ENCODE results near the gene ADAMTSL3. TPM values are rescaled to one million over a fixed set of nuclear protein-coding genes. Genes with fewer than 3 reads are reported as not detected.

Gene ADAMTSL3
- total and polyA plus RNA-seq, 4 donors, result 3.5 to 19.0 (median 8.0) TPM

DNA sequence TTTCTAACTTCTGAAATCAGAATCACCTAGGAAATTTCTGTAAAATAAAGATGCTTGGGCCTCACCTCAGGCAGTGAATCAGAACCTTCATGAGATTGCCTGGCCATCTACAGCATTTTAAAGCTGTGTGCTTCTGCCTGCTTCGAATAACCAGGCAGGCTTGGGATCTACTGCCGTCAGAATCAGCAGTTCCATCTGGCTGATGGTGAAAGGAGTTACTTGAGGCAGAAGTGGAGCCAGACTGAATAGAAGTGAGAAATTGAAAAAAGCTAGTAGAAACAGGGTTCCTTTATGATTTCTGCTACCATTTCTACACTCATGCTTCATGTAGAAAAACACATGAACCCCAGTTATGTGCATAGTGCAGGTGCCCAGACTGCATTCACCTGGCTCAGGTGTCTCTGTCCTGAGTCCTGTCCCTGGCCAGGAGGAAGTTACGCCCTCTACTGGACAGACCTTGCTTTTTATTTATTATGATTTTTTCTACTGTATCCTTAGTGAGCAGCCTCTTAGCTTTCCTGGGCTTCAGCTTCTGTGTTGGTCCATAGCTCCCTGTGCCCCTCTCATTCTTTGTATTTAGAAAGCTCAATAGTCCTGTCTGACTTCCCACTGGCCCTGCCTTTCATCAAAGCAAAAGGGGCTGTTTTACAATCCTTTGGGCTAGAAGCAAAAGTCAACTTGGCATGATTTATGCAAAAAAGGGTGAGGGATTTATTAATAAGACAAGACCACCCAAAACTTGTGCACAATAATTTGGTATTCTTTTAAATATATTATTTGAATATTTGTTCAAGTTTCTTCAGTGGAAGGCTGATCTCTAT is 380.9 kb downstream of the ADAMTSL3 start:
- Histone ChIP-seq H3K36me3 (ENCODE audit: control insufficient read depth in 4 of 4, insufficient read depth in 3 of 4, low read depth in 1 of 4, low read length in 3 of 4) (peaks cover 0 to 10% (median 8%) of the 10 kb centered on the region in 4 donors), H3K9me3 (ENCODE audit: control insufficient read depth in 4 of 4, low read length in 3 of 4) (no peaks in the 10 kb centered on the region), H3K4me3 (ENCODE audit: low read depth in 1 of 3, low read length in 3 of 3) (no peak overlapping the region), H3K9ac (ENCODE audit: low read depth in 1 of 2, low read length in 2 of 2) (no peak overlapping the region), H3K27ac (ENCODE audit: low read depth in 1 of 2, low read length in 2 of 2) (no peak overlapping the region), H3K27me3 (ENCODE audit: control insufficient read depth in 4 of 4, insufficient read depth in 4 of 4, low read length in 3 of 4) (no peaks in the 10 kb centered on the region), H3K4me1 (ENCODE audit: control insufficient read depth in 4 of 4, insufficient read depth in 4 of 4, low read length in 3 of 4) (no peaks in the 10 kb centered on the region)
- 69% methylated on average over 3 of the region's 3 CpGs for whole genome bisulfite sequencing
- no peak for DNase-seq (ENCODE audit: low spot score)
- no peak for TF ChIP-seq FOXA2 (IDR thresholded peaks at IDR 0.05)
- TF ChIP-seq, protein P1, sequence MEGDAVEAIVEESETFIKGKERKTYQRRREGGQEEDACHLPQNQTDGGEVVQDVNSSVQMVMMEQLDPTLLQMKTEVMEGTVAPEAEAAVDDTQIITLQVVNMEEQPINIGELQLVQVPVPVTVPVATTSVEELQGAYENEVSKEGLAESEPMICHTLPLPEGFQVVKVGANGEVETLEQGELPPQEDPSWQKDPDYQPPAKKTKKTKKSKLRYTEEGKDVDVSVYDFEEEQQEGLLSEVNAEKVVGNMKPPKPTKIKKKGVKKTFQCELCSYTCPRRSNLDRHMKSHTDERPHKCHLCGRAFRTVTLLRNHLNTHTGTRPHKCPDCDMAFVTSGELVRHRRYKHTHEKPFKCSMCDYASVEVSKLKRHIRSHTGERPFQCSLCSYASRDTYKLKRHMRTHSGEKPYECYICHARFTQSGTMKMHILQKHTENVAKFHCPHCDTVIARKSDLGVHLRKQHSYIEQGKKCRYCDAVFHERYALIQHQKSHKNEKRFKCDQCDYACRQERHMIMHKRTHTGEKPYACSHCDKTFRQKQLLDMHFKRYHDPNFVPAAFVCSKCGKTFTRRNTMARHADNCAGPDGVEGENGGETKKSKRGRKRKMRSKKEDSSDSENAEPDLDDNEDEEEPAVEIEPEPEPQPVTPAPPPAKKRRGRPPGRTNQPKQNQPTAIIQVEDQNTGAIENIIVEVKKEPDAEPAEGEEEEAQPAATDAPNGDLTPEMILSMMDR (IDR thresholded peaks at IDR 0.05; ENCODE audit: low read depth, low read length, missing input control), result peak; percentile 37
- no peak for TF ChIP-seq HNF4G (IDR thresholded peaks at IDR 0.05)
- TF ChIP-seq GABPA (IDR thresholded peaks at IDR 0.05 in 1 of 2, conservative IDR thresholded peaks at IDR 0.05 in 1 of 2), result no peak
- TF ChIP-seq SP1 (IDR thresholded peaks at IDR 0.05), result no peak
- no peak for TF ChIP-seq EGR1 (IDR thresholded peaks at IDR 0.05; ENCODE audit: low read depth in 2 of 2)
- TF ChIP-seq MAX (IDR thresholded peaks at IDR 0.05), result no peak
- TF ChIP-seq JUND (IDR thresholded peaks at IDR 0.05), result no peak
- TF ChIP-seq RAD21 (IDR thresholded peaks at IDR 0.05), result peak in 1 of 2 donors; percentile 67
- TF ChIP-seq, protein P2, sequence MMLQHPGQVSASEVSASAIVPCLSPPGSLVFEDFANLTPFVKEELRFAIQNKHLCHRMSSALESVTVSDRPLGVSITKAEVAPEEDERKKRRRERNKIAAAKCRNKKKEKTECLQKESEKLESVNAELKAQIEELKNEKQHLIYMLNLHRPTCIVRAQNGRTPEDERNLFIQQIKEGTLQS (IDR thresholded peaks at IDR 0.05), result no peak
- no peak for TF ChIP-seq YY1 (IDR thresholded peaks at IDR 0.05)
- TF ChIP-seq, protein P3, sequence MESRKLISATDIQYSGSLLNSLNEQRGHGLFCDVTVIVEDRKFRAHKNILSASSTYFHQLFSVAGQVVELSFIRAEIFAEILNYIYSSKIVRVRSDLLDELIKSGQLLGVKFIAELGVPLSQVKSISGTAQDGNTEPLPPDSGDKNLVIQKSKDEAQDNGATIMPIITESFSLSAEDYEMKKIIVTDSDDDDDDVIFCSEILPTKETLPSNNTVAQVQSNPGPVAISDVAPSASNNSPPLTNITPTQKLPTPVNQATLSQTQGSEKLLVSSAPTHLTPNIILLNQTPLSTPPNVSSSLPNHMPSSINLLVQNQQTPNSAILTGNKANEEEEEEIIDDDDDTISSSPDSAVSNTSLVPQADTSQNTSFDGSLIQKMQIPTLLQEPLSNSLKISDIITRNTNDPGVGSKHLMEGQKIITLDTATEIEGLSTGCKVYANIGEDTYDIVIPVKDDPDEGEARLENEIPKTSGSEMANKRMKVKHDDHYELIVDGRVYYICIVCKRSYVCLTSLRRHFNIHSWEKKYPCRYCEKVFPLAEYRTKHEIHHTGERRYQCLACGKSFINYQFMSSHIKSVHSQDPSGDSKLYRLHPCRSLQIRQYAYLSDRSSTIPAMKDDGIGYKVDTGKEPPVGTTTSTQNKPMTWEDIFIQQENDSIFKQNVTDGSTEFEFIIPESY (IDR thresholded peaks at IDR 0.05), result no peak
- no peak for TF ChIP-seq RXRA (IDR thresholded peaks at IDR 0.05)
- TF ChIP-seq NR2F2 (IDR thresholded peaks at IDR 0.05), result no peak
- TF ChIP-seq, protein P4, sequence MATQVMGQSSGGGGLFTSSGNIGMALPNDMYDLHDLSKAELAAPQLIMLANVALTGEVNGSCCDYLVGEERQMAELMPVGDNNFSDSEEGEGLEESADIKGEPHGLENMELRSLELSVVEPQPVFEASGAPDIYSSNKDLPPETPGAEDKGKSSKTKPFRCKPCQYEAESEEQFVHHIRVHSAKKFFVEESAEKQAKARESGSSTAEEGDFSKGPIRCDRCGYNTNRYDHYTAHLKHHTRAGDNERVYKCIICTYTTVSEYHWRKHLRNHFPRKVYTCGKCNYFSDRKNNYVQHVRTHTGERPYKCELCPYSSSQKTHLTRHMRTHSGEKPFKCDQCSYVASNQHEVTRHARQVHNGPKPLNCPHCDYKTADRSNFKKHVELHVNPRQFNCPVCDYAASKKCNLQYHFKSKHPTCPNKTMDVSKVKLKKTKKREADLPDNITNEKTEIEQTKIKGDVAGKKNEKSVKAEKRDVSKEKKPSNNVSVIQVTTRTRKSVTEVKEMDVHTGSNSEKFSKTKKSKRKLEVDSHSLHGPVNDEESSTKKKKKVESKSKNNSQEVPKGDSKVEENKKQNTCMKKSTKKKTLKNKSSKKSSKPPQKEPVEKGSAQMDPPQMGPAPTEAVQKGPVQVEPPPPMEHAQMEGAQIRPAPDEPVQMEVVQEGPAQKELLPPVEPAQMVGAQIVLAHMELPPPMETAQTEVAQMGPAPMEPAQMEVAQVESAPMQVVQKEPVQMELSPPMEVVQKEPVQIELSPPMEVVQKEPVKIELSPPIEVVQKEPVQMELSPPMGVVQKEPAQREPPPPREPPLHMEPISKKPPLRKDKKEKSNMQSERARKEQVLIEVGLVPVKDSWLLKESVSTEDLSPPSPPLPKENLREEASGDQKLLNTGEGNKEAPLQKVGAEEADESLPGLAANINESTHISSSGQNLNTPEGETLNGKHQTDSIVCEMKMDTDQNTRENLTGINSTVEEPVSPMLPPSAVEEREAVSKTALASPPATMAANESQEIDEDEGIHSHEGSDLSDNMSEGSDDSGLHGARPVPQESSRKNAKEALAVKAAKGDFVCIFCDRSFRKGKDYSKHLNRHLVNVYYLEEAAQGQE (IDR thresholded peaks at IDR 0.05), result no peak
- TF ChIP-seq HNF4A (conservative IDR thresholded peaks at IDR 0.05), result no peak
- no peak for TF ChIP-seq TAF1 (conservative IDR thresholded peaks at IDR 0.05)
